Karpas-422 (cell line): ENCODE data around the gene WDPCP. TPM values are rescaled to one million over a fixed set of nuclear protein-coding genes. Genes with fewer than 3 reads are reported as not detected.
"Not testable (repeated sequence)": the region's sequence is repeated elsewhere in the genome, so short reads cannot be mapped to it uniquely, and the experiment has no call there.

ENCODE experiments used
- DNase-seq: peaks from one replicate; pipeline ENCODE4 v3.0.0-alpha.2; 2015
- H2AFZ ChIP-seq: fragments of 200-600 bp; sonication (generic); 2 replicates; pipeline ENCODE4 v1.6.1; 2014; ENCODE audit warnings: antibody characterized with exemption, low read length, mixed read lengths
- H3K27ac ChIP-seq: fragments of 200-600 bp; sonication (generic); 2 replicates; pipeline ENCODE4 v1.5.1; 2014; ENCODE audit warnings: mild to moderate bottlenecking, low read length, moderate library complexity
- H3K27me3 ChIP-seq: fragments of 200-600 bp; sonication (generic); 2 replicates; pipeline ENCODE4 v1.6.1; 2014; ENCODE audit warnings: low read length, mixed read lengths
- H3K36me3 ChIP-seq: fragments of 200-600 bp; sonication (generic); 2 replicates; pipeline ENCODE4 v1.6.1; 2014; ENCODE audit warnings: low read length, mixed read lengths; ENCODE audit not compliant: insufficient read depth
- H3K4me1 ChIP-seq: fragments of 200-600 bp; sonication (generic); 2 replicates; pipeline ENCODE4 v1.6.1; 2014; ENCODE audit warnings: mild to moderate bottlenecking, low read length, mixed read lengths
- H3K4me2 ChIP-seq: fragments of 200-600 bp; sonication (generic); 2 replicates; pipeline ENCODE4 v1.6.1; 2014; ENCODE audit warnings: low read length, low read depth, mild to moderate bottlenecking; ENCODE audit not compliant: poor library complexity, severe bottlenecking
- H3K4me3 ChIP-seq: fragments of 200-600 bp; sonication (generic); 2 replicates; pipeline ENCODE4 v1.5.1; 2014; ENCODE audit warnings: mild to moderate bottlenecking, antibody characterized with exemption, low read length, mixed read lengths
- H3K79me2 ChIP-seq: fragments of 200-600 bp; sonication (generic); 2 replicates; pipeline ENCODE4 v1.6.1; 2014; ENCODE audit warnings: mild to moderate bottlenecking, low read length, mixed read lengths
- H3K9ac ChIP-seq: fragments of 200-600 bp; sonication (generic); 2 replicates; pipeline ENCODE4 v1.6.0; 2014; ENCODE audit warnings: low read length
- H3K9me2 ChIP-seq: fragments of 200-600 bp; sonication (generic), shearing (Covaris generic); replicated peaks from 2 replicates; pipeline ENCODE4 v1.6.0; 2014; ENCODE audit warnings: mild to moderate bottlenecking, low read length, moderate library complexity; ENCODE audit not compliant: insufficient read depth
- H3K9me3 ChIP-seq: fragments of 300-700, 200-600 bp; sonication (generic); 2 replicates; pipeline ENCODE4 v1.6.1; 2014; ENCODE audit warnings: low read length, mixed read lengths
- H4K20me1 ChIP-seq: fragments of 200-600 bp; sonication (generic); 2 replicates; pipeline ENCODE4 v1.6.1; 2014; ENCODE audit warnings: mild to moderate bottlenecking, antibody characterized with exemption, low read length, low read depth; ENCODE audit not compliant: insufficient read depth
- total RNA-seq: library from RNA; depleted of rRNA; stranded (reverse); fragments of >200 nt; shearing (Covaris generic); gene quantifications from 2 replicates; pipeline ENCODE4 v1.2.3, GENCODE V29; 2014; ENCODE audit warnings: low replicate concordance

WDPCP gene
- total RNA-seq, 1 experiment from 2014 or later, result 20.8 TPM

DNA sequence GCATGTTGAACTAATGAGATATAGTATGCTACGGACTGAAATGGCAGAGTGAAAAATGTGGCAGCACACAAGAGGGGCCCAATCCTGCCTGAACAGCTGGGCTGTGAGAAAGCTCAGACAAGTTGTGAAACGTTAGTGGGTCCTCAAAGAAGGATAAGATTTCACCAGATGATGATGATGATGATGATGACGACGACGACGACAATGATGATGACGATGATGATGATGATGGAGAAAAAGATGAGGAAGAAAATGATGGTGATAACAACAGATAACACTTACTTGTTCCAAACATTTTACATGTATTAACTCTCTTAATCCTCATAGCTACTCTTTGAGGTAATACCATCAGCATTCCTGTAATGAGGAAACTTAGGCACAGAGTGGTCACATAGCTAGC lies 94.2 kb downstream of the WDPCP start:
- Histone ChIP-seq H3K27me3 (no peaks in the 10 kb centered on the region), H3K9me2 (no peaks in the 10 kb centered on the region), H3K36me3 (no peaks in the 10 kb centered on the region), H3K9ac (no peak overlapping the region), H3K4me3 (no peak overlapping the region), H3K27ac (no peak overlapping the region), H3K79me2 (no peaks in the 10 kb centered on the region), H2AFZ (no peak overlapping the region), H3K4me1 (no peaks in the 10 kb centered on the region), H4K20me1 (no peaks in the 10 kb centered on the region; the same call in 1 of the 2 replicates), H3K4me2 (no peak overlapping the region), H3K9me3 (no peaks in the 10 kb centered on the region)
- DNase-seq, result no peak

DNA sequence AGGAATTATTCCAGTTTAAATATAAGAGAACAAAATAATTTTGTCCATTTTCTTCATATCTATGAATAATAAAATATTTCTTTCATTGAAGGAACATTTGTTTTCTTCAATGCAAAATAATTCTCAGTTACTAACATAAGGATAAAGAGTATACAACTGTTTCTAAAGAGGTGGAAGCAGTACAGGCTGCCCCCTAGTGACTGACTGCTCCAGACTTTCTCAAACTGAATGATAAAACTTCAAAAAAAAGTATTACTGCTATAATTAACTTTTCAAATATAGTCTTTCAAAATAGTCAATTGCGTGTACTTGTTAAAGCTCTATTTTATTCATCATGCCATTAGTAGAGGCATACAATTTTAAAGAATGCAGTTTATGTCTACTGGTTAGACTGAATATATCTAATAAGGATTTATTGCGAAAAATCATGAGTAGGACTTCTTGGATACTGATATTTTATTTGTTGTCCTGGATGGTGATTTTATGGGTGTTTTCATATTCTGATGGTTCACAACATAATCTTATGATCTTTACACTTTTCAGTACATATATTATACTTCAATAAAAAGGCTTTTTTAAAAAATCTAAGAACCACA lies 100.1 kb downstream of the WDPCP start:
- peak; percentile 65 for DNase-seq
- no peaks in the 10 kb centered on the region for H3K27me3 ChIP-seq
- H3K4me1 ChIP-seq, result peaks cover 5% of the 10 kb centered on the region
- H3K9me2 ChIP-seq, result no peaks in the 10 kb centered on the region
- no peaks in the 10 kb centered on the region for H3K79me2 ChIP-seq
- H3K36me3 ChIP-seq, result no peaks in the 10 kb centered on the region
- no peaks in the 10 kb centered on the region for H4K20me1 ChIP-seq
- no peak overlapping the region for H2AFZ ChIP-seq
- no peak overlapping the region for H3K27ac ChIP-seq
- no peaks in the 10 kb centered on the region for H3K9me3 ChIP-seq
- H3K4me2 ChIP-seq, result no peak overlapping the region
- H3K9ac ChIP-seq, result no peak overlapping the region
- no peak overlapping the region for H3K4me3 ChIP-seq

DNA sequence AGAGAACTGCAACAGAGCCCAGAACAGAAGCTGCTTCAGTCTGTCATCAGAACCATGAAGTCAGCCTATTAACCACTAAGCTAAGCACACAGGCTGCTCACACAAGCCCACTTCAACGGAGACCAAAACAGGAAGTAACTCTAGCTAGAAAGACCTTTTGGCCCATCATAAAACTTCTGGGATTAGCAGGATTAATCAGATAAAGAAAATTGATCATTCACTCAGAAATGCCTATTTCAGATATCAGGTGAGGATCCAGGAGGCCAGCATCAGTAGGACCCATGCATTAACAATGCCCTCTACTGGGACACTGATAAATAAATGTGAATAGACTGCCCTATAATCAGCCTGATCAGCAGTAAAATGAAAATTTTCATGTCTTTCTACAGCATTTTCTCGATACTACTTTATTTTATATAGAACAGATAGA lies 101.4 kb downstream of the WDPCP start:
- no peaks in the 10 kb centered on the region for H3K36me3 ChIP-seq
- no peaks in the 10 kb centered on the region for H3K9me2 ChIP-seq
- no peak overlapping the region for H3K4me3 ChIP-seq
- H3K9me3 ChIP-seq, result no peaks in the 10 kb centered on the region
- no peak overlapping the region for H2AFZ ChIP-seq
- no peak overlapping the region for H3K27ac ChIP-seq
- no peak overlapping the region for H3K4me2 ChIP-seq
- no peaks in the 10 kb centered on the region for H3K79me2 ChIP-seq
- no peaks in the 10 kb centered on the region for H4K20me1 ChIP-seq
- H3K27me3 ChIP-seq, result no peaks in the 10 kb centered on the region
- peak; percentile 42 for DNase-seq
- peaks cover 5% of the 10 kb centered on the region for H3K4me1 ChIP-seq
- no peak overlapping the region for H3K9ac ChIP-seq

DNA sequence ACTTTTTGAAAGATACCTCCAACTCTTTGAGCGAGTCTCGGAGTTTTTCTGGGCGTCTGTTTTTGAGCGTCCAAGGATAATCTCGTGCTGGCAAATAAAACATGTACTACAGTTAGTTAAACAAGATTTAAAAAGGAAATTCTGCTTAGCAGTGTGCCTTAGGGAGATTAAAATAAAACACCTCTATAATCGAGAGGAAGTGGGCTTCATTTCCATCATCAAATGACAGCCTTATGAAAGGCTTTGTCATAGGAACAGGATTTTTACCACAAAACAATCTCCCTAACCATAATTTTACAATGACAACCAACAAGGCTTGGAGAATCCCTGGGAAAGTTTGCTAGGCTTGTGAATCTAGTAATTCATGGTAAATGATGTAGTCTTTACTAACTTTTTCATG lies 103.4 kb downstream of the WDPCP start:
- Histone ChIP-seq H3K27ac (no peak overlapping the region), H3K9me3 (no peaks in the 10 kb centered on the region), H3K36me3 (no peaks in the 10 kb centered on the region), H3K79me2 (no peaks in the 10 kb centered on the region), H3K9ac (no peak overlapping the region), H3K9me2 (no peaks in the 10 kb centered on the region), H3K4me3 (no peak overlapping the region), H3K4me1 (peaks cover 5% of the 10 kb centered on the region), H3K4me2 (no peak overlapping the region), H4K20me1 (no peaks in the 10 kb centered on the region), H3K27me3 (no peaks in the 10 kb centered on the region), H2AFZ (no peak overlapping the region)
- DNase-seq, result peak; percentile 40

DNA sequence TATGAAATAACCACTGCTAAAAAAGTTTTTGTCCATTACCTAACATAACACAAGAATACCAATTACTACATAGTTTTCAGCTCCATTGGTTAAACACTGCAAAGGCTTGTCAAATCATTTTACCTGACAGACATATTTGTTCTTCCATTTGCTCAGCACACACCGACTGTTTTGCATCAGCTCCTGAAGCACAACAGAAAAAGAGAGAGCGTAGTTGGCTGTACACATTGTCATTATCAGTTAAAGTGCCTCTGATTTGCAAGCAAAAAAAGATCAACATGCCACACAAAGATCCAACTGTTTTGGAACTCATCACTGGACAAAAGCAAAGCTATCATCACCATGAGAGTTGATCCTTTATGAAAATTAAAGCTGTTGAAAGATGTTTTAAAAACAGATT lies 103.8 kb downstream of the WDPCP start:
- H3K9ac ChIP-seq, result no peak overlapping the region
- no peak for DNase-seq
- H4K20me1 ChIP-seq, result no peaks in the 10 kb centered on the region
- H3K9me3 ChIP-seq, result no peaks in the 10 kb centered on the region
- no peaks in the 10 kb centered on the region for H3K9me2 ChIP-seq
- no peak overlapping the region for H3K27ac ChIP-seq
- H3K36me3 ChIP-seq, result no peaks in the 10 kb centered on the region
- H3K27me3 ChIP-seq, result no peaks in the 10 kb centered on the region
- H3K79me2 ChIP-seq, result no peaks in the 10 kb centered on the region
- H2AFZ ChIP-seq, result no peak overlapping the region
- no peak overlapping the region for H3K4me3 ChIP-seq
- H3K4me2 ChIP-seq, result no peak overlapping the region
- peaks cover 5% of the 10 kb centered on the region for H3K4me1 ChIP-seq

DNA sequence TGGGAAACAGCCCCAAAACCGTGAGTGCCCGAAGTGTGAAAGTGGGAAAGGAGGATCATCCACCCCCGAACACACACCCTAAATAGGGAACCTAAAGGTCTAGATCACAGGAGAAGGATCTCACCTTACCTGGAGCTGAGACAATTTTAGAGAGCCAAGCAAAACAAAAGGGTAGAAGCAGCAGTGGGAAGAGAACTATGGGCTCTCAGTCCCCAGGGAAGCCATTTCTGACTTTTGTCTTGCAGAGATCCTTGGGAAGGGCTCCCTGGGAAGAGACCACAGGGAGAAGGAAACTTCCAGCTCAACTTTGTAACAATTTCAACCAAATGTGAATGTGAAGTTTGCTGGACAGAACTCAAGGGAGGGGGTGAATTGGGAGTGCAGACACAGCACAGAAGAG lies 110.6 kb downstream of the WDPCP start:
- no peak overlapping the region for H3K4me2 ChIP-seq
- no peaks in the 10 kb centered on the region for H3K4me1 ChIP-seq
- H2AFZ ChIP-seq, result no peak overlapping the region
- H3K27ac ChIP-seq, result no peak overlapping the region
- H3K27me3 ChIP-seq, result no peaks in the 10 kb centered on the region
- no peaks in the 10 kb centered on the region for H3K9me2 ChIP-seq
- H3K4me3 ChIP-seq, result no peak overlapping the region
- DNase-seq, result no peak
- H3K9ac ChIP-seq, result no peak overlapping the region
- no peaks in the 10 kb centered on the region for H4K20me1 ChIP-seq
- H3K36me3 ChIP-seq, result no peaks in the 10 kb centered on the region
- H3K9me3 ChIP-seq, result no peaks in the 10 kb centered on the region
- H3K79me2 ChIP-seq, result no peaks in the 10 kb centered on the region

DNA sequence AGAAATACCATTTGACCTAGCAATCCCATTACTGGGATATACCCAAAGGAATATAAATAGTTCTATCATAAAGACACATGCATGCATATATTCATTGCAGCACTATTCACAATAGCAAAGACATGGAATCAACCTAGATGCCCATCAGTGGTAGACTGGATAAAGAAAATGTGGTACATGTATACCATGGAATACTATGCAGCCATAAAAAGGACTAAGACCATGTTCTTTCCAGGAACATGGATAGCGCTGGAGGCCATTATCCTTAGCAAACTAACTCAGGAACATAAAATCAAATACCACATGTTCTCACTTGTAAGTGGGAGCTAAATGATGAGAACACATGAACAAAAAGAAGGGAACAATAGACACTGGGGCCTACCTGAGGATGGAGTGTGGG lies 119.0 kb downstream of the WDPCP start:
- H3K27ac ChIP-seq, H3K27me3 ChIP-seq, H3K79me2 ChIP-seq: not testable (repeated sequence)

DNA sequence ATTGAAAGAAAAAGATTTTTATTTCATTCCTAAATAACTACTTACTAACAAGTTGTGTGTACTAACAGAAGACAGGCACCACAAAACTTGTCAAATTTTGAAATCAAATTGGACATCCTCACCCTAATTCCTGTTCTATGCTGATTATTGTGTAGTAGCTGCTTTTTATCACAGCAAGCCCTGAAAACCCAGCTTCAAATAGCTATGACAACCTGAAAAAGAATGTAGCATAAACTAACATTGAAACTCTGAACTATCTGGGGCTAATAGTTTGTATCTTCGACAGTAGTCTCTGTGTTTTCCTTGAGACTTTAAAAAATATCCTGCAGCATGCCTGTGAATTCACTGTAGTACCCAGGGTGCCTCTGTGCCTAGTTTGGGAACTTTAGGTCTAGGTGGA lies 122.6 kb downstream of the WDPCP start:
- no peaks in the 10 kb centered on the region for H4K20me1 ChIP-seq
- no peaks in the 10 kb centered on the region for H3K9me2 ChIP-seq
- H3K36me3 ChIP-seq, result no peaks in the 10 kb centered on the region
- H3K79me2 ChIP-seq, result no peaks in the 10 kb centered on the region
- H2AFZ ChIP-seq, result no peak overlapping the region
- no peaks in the 10 kb centered on the region for H3K4me1 ChIP-seq
- DNase-seq, result no peak
- no peaks in the 10 kb centered on the region for H3K27me3 ChIP-seq
- no peak overlapping the region for H3K27ac ChIP-seq
- no peak overlapping the region for H3K4me2 ChIP-seq
- peaks cover 4% of the 10 kb centered on the region; the same call in 1 of the 2 replicates for H3K9me3 ChIP-seq
- H3K4me3 ChIP-seq, result no peak overlapping the region
- H3K9ac ChIP-seq, result no peak overlapping the region

More for the DNA sequence above, 119.0 kb downstream of the WDPCP start:
- not testable (repeated sequence) for H3K9ac ChIP-seq, H3K4me1 ChIP-seq, DNase-seq, H4K20me1 ChIP-seq, H2AFZ ChIP-seq, H3K9me3 ChIP-seq, H3K9me2 ChIP-seq, H3K36me3 ChIP-seq, H3K4me2 ChIP-seq, H3K4me3 ChIP-seq
